Stimulated activated CD8-positive, alpha-beta memory T cell treated with anti-CD3 and anti-CD28 coated beads, Interleukin-7, amount 100 ng/mL, for 24 hours (primary cell): ENCODE results near the gene SLC5A11.
"Not testable (repeated sequence)": the region's sequence is repeated elsewhere in the genome, so short reads cannot be mapped to it uniquely, and the experiment has no call there.

Experiments
- DNase-seq: peaks from one replicate; pipeline ENCODE4 v3.0.0-alpha.2; 2020; ENCODE audit warnings: low read depth

SLC5A11 gene

GRCh38 chr16:24834459-24835335, 11.1 kb upstream of the SLC5A11 start:
- DNase-seq, result no peak

- DNase-seq, result no peak
Measured at GRCh38 chr16:24836836-24837235, 8.9 kb upstream of the SLC5A11 start.

GRCh38 chr16:24837969-24838368, 7.8 kb upstream of the SLC5A11 start:
- DNase-seq, result no peak

GRCh38 chr16:24838554-24839266, 7.1 kb upstream of the SLC5A11 start:
- DNase-seq, result no peak

- no peak for DNase-seq
Measured at GRCh38 chr16:24839347-24839972, 6.3 kb upstream of the SLC5A11 start.

- DNase-seq, result no peak
Measured at GRCh38 chr16:24841291-24841690, 4.5 kb upstream of the SLC5A11 start.

GRCh38 chr16:24844101-24845030, 1.4 kb upstream of the SLC5A11 start:
- no peak for DNase-seq

- DNase-seq, result not testable (repeated sequence)
Measured at GRCh38 chr16:24845031-24845365, 765 bp upstream of the SLC5A11 start.

GRCh38 chr16:24846548-24847357, 990 bp downstream of the SLC5A11 start:
- no peak for DNase-seq

- DNase-seq, result no peak
Measured at GRCh38 chr16:24847358-24847664, 1.5 kb downstream of the SLC5A11 start.

- no peak for DNase-seq
Measured at GRCh38 chr16:24848065-24848464, 2.3 kb downstream of the SLC5A11 start.

GRCh38 chr16:24849641-24850040, 3.9 kb downstream of the SLC5A11 start:
- DNase-seq, result no peak

GRCh38 chr16:24850289-24850938, 4.7 kb downstream of the SLC5A11 start:
- no peak for DNase-seq

- no peak for DNase-seq
Measured at GRCh38 chr16:24851700-24852099, 5.9 kb downstream of the SLC5A11 start.

GRCh38 chr16:24852281-24852721, 6.5 kb downstream of the SLC5A11 start:
- no peak for DNase-seq

- DNase-seq, result no peak
Measured at GRCh38 chr16:24853169-24853824, 7.5 kb downstream of the SLC5A11 start.

- no peak for DNase-seq
Measured at GRCh38 chr16:24853830-24854229, 8.1 kb downstream of the SLC5A11 start.

- no peak for DNase-seq
Measured at GRCh38 chr16:24854607-24855171, 8.9 kb downstream of the SLC5A11 start.

GRCh38 chr16:24855678-24856077, 9.9 kb downstream of the SLC5A11 start:
- no peak for DNase-seq

GRCh38 chr16:24856871-24857270, 11.1 kb downstream of the SLC5A11 start:
- DNase-seq, result not testable (repeated sequence)
